Neural cell (in vitro differentiated cells): ENCODE data around the gene HAUS6. TPM values are rescaled to one million over a fixed set of nuclear protein-coding genes. Genes with fewer than 3 reads are reported as not detected.
"Not testable (repeated sequence)": the region's sequence is repeated elsewhere in the genome, so short reads cannot be mapped to it uniquely, and the experiment has no call there.

ENCODE experiments used
- H2AFZ ChIP-seq: fragments of 200-600, 300-800 bp; sonication (generic), shearing (Covaris generic); 2 replicates; pipeline ENCODE4 v1.6.0; 2014; ENCODE audit warnings: low read depth, mild to moderate bottlenecking, antibody characterized with exemption, low read length, moderate library complexity
- H3F3A ChIP-seq: fragments of 200-600 bp; shearing (Covaris generic); 2 replicates; pipeline ENCODE4 v1.6.1; 2016; ENCODE audit warnings: mild to moderate bottlenecking, moderate library complexity, mixed read lengths, antibody characterized with exemption, low read length; ENCODE audit not compliant: insufficient read depth, poor library complexity, severe bottlenecking
- H3K27ac ChIP-seq: fragments of 200-600, 300-800 bp; sonication (generic), shearing (Covaris generic); 2 replicates; pipeline ENCODE4 v1.5.1; 2014; ENCODE audit warnings: mild to moderate bottlenecking, low read length, moderate library complexity
- H3K27me3 ChIP-seq: fragments of 300-800, 200-600 bp; sonication (generic), shearing (Covaris generic); 2 replicates; pipeline ENCODE4 v1.6.0; 2014; ENCODE audit warnings: mild to moderate bottlenecking, low read depth, low read length, moderate library complexity; ENCODE audit not compliant: insufficient read depth
- H3K36me3 ChIP-seq: fragments of 300-800, 200-600 bp; sonication (generic), shearing (Covaris generic); 2 replicates; pipeline ENCODE4 v1.5.1; 2014; ENCODE audit warnings: mild to moderate bottlenecking, antibody characterized with exemption, low read length, moderate library complexity; ENCODE audit not compliant: insufficient read depth
- H3K4me2 ChIP-seq: fragments of 300-800, 200-600 bp; sonication (generic), shearing (Covaris generic); 2 replicates; pipeline ENCODE4 v1.6.0; 2014; ENCODE audit warnings: mild to moderate bottlenecking, low read length
- H3K4me3 ChIP-seq: fragments of 300-800, 200-600 bp; sonication (generic), shearing (Covaris generic); 2 replicates; pipeline ENCODE4 v1.5.1; 2014; ENCODE audit warnings: mild to moderate bottlenecking, low read length, moderate library complexity
- H3K79me2 ChIP-seq: fragments of 200-600 bp; shearing (Covaris generic); replicated peaks from 2 replicates; pipeline ENCODE4 v1.6.0; 2014; ENCODE audit warnings: mild to moderate bottlenecking, low read length, moderate library complexity; ENCODE audit not compliant: insufficient read depth
- H3K9ac ChIP-seq: fragments of 300-800, 200-600 bp; sonication (generic), shearing (Covaris generic); 2 replicates; pipeline ENCODE4 v1.6.1; 2016; ENCODE audit warnings: mild to moderate bottlenecking, low read length, mixed read lengths
- H3K9me2 ChIP-seq: fragments of 200-600 bp; shearing (Covaris generic); 2 replicates; pipeline ENCODE4 v1.6.1; 2016; ENCODE audit warnings: mild to moderate bottlenecking, low read length, mixed read lengths; ENCODE audit not compliant: insufficient read depth
- H3K9me3 ChIP-seq: fragments of 200-600, 300-800 bp; sonication (generic), shearing (Covaris generic); 2 replicates; pipeline ENCODE4 v1.6.1; 2016; ENCODE audit warnings: mild to moderate bottlenecking, mixed run types, low read length, moderate library complexity, mixed read lengths
- H4K20me1 ChIP-seq: fragments of 200-600 bp; shearing (Covaris generic); 2 replicates; pipeline ENCODE4 v1.6.1; 2016; ENCODE audit warnings: mild to moderate bottlenecking, mixed run types; ENCODE audit not compliant: insufficient read depth
- EP300 ChIP-seq: fragments of 450-650 bp; conservative IDR thresholded peaks from 2 replicates; pipeline ENCODE4 v1.6.1; 2014; ENCODE audit warnings: antibody characterized with exemption, mild to moderate bottlenecking, moderate library complexity; ENCODE audit not compliant: poor library complexity, severe bottlenecking
- EZH2 ChIP-seq: fragments of 200-600, 300-800 bp; shearing (Covaris generic), sonication (generic); IDR thresholded peaks from 2 replicates; pipeline ENCODE4 v1.6.1; 2014; ENCODE audit warnings: antibody characterized with exemption, low read length, borderline replicate concordance, mild to moderate bottlenecking; ENCODE audit not compliant: insufficient read depth, poor library complexity, severe bottlenecking
- MXI1 ChIP-seq: fragments of 450-650 bp; conservative IDR thresholded peaks from 2 replicates; pipeline ENCODE4 v1.6.1; 2014; ENCODE audit warnings: antibody characterized with exemption, mild to moderate bottlenecking; ENCODE audit not compliant: poor library complexity, severe bottlenecking
- POLR2AphosphoS5 ChIP-seq: IDR thresholded peaks from 2 replicates; pipeline ENCODE4 v1.6.1; 2012
- RAD21 ChIP-seq: fragments of 450-650 bp; conservative IDR thresholded peaks from 2 replicates; pipeline ENCODE4 v1.6.1; 2014; ENCODE audit warnings: antibody characterized with exemption, mild to moderate bottlenecking, moderate library complexity
- SMC3 ChIP-seq: fragments of 450-650 bp; conservative IDR thresholded peaks from 2 replicates; pipeline ENCODE4 v1.6.1; 2014; ENCODE audit warnings: antibody characterized with exemption, mild to moderate bottlenecking, moderate library complexity; ENCODE audit not compliant: poor library complexity
- TAF1 ChIP-seq: IDR thresholded peaks from 2 replicates; pipeline ENCODE4 v1.6.1; 2012; ENCODE audit warnings: low read depth
- polyA plus RNA-seq: library from polyadenylated mRNA; depleted of rRNA; stranded (reverse); fragments of >200 nt; gene quantifications from 2 replicates; pipeline ENCODE4 v1.2.3, GENCODE V29; 2014
- TF ChIP-seq, protein P1 (sequence below): IDR thresholded peaks from 2 replicates; pipeline ENCODE4 v1.6.1; 2012; ENCODE audit warnings: borderline replicate concordance
- TF ChIP-seq, protein P2 (sequence below): fragments of 450-650 bp; IDR thresholded peaks from 2 replicates; pipeline ENCODE4 v1.5.1; 2014; ENCODE audit warnings: antibody characterized with exemption, mild to moderate bottlenecking, moderate library complexity; ENCODE audit not compliant: poor library complexity, severe bottlenecking

Gene HAUS6
- polyA plus RNA-seq, 1 donor from 2014 or later: 15.2 TPM

DNA sequence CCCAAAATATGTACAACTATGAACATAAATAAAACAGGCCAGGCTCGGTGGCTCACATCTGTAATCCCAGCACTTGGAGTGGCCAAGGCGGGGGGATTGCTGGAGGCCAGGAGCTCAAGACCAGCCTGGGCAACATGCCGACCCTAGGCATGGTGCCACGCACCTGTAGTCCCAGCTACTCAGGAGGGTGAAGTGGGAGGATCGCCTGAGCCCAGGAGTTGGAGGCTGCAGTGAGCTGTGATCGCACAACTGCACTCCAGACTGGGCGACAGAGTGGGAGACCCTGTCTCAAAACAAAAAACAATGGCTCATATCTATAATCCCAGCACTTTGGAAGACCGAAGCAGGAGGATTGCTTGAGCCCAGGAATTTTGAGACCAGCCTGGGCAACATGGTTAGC lies 1.5 kb downstream of the HAUS6 start:
- Histone ChIP-seq H3K9me3 (no peaks in the 10 kb centered on the region), H4K20me1 (no peaks in the 10 kb centered on the region), H3K79me2 (peaks cover 28% of the 10 kb centered on the region), H3K9ac (no peak overlapping the region), H3K36me3 (no peaks in the 10 kb centered on the region), H3K27me3 (no peaks in the 10 kb centered on the region), H3F3A (no peaks in the 10 kb centered on the region), H3K4me3 (peak overlapping the region; percentile 90), H3K4me2 (no peak overlapping the region), H2AFZ (no peak overlapping the region), H3K9me2 (no peaks in the 10 kb centered on the region), H3K27ac (no peak overlapping the region)
- TF ChIP-seq TAF1: no peak
- TF ChIP-seq MXI1: no peak
- TF ChIP-seq, protein P1, sequence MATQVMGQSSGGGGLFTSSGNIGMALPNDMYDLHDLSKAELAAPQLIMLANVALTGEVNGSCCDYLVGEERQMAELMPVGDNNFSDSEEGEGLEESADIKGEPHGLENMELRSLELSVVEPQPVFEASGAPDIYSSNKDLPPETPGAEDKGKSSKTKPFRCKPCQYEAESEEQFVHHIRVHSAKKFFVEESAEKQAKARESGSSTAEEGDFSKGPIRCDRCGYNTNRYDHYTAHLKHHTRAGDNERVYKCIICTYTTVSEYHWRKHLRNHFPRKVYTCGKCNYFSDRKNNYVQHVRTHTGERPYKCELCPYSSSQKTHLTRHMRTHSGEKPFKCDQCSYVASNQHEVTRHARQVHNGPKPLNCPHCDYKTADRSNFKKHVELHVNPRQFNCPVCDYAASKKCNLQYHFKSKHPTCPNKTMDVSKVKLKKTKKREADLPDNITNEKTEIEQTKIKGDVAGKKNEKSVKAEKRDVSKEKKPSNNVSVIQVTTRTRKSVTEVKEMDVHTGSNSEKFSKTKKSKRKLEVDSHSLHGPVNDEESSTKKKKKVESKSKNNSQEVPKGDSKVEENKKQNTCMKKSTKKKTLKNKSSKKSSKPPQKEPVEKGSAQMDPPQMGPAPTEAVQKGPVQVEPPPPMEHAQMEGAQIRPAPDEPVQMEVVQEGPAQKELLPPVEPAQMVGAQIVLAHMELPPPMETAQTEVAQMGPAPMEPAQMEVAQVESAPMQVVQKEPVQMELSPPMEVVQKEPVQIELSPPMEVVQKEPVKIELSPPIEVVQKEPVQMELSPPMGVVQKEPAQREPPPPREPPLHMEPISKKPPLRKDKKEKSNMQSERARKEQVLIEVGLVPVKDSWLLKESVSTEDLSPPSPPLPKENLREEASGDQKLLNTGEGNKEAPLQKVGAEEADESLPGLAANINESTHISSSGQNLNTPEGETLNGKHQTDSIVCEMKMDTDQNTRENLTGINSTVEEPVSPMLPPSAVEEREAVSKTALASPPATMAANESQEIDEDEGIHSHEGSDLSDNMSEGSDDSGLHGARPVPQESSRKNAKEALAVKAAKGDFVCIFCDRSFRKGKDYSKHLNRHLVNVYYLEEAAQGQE: no peak
- TF ChIP-seq SMC3: no peak
- no peak for TF ChIP-seq EZH2
- no peak for TF ChIP-seq POLR2AphosphoS5
- no peak for TF ChIP-seq EP300
- TF ChIP-seq, protein P2, sequence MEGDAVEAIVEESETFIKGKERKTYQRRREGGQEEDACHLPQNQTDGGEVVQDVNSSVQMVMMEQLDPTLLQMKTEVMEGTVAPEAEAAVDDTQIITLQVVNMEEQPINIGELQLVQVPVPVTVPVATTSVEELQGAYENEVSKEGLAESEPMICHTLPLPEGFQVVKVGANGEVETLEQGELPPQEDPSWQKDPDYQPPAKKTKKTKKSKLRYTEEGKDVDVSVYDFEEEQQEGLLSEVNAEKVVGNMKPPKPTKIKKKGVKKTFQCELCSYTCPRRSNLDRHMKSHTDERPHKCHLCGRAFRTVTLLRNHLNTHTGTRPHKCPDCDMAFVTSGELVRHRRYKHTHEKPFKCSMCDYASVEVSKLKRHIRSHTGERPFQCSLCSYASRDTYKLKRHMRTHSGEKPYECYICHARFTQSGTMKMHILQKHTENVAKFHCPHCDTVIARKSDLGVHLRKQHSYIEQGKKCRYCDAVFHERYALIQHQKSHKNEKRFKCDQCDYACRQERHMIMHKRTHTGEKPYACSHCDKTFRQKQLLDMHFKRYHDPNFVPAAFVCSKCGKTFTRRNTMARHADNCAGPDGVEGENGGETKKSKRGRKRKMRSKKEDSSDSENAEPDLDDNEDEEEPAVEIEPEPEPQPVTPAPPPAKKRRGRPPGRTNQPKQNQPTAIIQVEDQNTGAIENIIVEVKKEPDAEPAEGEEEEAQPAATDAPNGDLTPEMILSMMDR: no peak
- no peak for TF ChIP-seq RAD21

DNA sequence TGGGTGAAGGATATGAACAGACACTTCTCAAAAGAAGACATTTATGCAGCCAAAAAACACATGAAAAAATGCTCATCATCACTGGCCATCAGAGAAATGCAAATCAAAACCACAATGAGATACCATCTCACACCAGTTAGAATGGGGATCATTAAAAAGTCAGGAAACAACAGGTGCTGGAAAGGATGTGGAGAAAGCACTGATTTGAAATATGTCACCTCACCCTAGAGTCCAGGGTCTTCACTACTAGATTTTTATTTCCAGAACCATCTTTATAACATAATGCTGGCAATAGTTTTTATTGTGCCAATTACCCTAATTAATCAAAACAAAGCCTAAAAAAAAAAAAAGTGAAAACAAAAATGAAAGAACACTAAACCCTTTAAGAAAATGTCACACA lies 5.3 kb downstream of the HAUS6 start:
- not testable (repeated sequence) for H3K4me2 ChIP-seq, H2AFZ ChIP-seq, H3K36me3 ChIP-seq, H3K27ac ChIP-seq, H3F3A ChIP-seq, H3K4me3 ChIP-seq, H3K9me2 ChIP-seq, H3K9ac ChIP-seq, H3K9me3 ChIP-seq, H4K20me1 ChIP-seq, H3K27me3 ChIP-seq
- H3K79me2 ChIP-seq: peaks cover 33% of the 10 kb centered on the region
